ENCODE measurements around the gene GLT8D1.

- TF ChIP-seq CTCF (IDR thresholded peaks at IDR 0.05; ENCODE audit: low read depth, low read length) (no peak), EZH2phosphoT487 (IDR thresholded peaks at IDR 0.05; ENCODE audit: low read depth) (no peak)
These were observed 9.0 kb upstream of the GLT8D1 start for GRCh38 chr3:52714335-52715302.

All from OCI-LY3 (cell line).